GM21381 (cell line): ENCODE measurements around the gene NEGR1.

Source experiments
- ATAC-seq: cut with Tn5 transposase; IDR thresholded peaks from one replicate; pipeline ENCODE4 v1.9.1; 2021; ENCODE audit warnings: mild to moderate bottlenecking, moderate library complexity; ENCODE audit not compliant: unreplicated experiment

The NEGR1 gene

DNA sequence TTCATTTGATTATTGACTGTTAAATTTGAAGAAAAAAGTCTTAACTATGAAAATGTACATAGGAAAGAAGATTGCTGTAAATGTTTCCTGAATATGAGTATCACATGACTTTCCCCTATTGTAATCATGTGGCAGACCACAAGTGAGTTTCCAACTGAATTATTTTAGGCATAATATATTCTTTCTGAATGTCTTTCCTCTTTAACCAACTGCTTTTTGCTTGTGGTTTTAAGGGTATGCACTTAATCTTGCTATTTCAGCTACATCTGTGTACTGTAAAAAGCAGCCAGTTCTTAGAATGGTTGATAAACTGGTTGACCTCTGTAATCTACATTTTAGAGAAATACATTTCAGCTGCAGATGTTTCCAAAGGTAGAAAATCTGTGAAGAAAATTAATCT lies 400.7 kb downstream of the NEGR1 start:
- ATAC-seq: no peak

DNA sequence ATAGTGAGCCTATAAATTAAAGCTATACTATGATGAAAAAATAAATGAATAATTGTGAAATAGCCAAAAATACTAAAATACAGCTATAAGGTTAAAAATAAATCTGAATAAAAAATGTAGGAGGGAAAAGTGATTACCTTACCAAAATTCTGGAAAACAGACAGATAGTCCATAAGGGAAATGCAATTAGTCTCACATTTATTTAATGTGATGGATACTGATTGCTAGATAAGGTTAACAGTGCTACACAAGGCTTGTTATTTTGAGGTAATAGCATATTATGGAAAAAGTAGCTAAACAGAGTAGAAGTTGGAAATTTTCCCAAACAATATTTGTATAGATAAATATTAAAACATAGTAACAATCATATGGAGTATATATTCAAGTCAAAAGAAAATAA lies 413.0 kb downstream of the NEGR1 start:
- no peak for ATAC-seq

DNA sequence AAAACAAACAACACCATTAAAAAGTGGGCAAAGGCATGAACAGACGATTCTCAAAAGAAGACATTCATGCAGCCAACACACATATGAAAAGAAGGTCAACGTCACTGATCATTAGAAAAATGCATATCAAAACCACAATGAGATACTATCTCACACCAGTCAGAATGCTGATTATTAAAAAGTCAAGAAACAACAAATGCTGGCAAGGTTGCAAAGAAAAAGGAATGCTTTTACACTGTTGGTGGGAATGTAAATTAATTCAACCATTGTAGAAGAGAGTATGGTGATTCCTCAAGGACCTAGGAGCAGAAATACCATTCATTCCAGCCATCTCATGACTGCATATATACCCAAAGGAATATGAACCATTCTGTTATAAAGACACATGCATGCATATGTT lies 419.6 kb downstream of the NEGR1 start:
- ATAC-seq: no peak

DNA sequence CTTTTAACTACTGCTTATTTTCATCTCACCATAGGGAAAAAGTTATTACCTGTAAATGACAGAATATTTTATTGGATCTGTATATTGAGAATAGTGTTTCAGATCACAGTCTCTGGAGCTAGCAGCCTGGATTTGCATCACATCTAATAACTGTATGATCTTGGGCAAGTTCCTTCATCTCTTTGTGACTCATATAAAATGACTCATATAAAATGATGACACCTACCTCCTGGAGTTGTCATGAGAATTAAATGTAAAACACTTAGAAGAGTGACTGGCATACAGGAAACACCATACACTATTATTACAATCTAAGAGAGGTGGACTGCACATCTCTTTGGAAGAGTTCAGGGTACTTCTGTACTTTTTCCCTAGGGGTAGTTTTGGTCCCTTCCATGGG lies 421.3 kb downstream of the NEGR1 start:
- ATAC-seq: no peak

DNA sequence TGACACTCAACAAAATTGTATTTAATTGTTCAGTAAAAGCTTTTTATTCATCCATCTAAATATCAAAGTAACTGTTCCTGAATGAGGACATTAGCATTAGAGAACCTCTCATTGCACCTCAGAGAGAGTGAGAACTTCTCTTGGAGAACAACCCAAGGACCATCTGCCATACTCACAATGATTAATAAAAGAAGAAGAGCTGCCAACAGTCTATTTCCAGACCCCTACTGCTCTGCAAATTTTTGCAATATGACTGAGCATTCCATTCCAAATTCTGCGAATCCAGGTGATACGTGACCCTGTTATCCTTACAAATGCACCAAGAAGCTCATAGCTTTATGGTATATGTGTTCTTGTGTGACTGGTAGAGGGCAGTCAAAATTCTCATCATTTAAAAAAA lies 422.5 kb downstream of the NEGR1 start:
- ATAC-seq: no peak

DNA sequence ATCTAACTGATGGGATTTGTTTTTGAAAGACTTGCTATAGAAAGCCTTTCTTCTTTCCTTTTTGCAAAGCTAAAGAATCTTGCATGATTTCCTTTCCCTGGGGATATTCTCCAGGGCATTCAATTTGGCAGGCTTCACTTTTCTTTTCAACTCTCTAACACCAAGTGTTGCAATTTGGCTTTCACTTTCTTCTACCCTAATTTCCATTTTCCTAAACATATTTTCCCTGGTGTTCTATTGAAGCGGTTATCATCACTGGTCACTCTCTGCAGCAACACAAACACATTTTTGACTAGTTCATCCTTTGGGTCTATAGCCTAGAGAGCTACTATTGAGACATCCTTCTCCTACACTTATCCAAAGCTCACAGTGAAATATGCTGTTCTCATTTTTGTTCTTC lies 424.5 kb downstream of the NEGR1 start:
- ATAC-seq: no peak

DNA sequence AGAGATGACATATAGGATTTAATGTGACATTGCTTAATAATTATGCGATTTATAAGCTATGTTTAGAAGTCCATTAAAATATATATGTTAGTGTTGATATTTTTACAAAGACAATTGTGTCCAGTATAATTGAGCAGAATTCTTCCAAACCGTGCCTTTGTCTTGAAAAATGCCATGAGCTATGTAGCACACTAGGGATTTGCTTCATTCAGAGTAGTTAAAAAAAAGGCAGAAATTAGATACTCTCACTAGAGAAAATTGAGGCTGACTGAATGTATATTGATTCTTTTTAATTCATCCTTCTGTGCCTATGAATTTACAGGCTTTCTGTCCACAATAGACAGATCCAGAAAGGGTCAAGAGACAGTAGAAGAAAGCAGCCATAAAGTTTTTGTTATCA lies 429.0 kb downstream of the NEGR1 start:
- ATAC-seq: no peak

DNA sequence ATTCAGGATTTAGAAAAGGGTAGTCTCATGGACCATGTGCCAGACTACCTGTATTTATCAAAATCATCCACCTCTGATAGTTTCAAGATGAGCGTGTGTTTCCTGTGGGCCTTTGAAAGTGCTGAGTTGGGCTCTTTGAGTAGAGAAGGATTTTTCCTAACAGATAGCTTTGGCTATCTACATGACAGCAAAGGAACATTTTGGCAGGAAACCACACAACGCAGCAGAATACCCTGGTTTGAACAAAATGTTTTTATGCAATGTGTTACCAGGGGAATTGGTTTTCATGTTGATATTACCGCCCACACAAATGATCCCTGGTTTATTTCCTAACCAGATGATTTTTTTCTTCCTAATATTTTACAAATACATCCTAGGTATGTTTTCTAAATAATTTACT lies 431.4 kb downstream of the NEGR1 start:
- no peak for ATAC-seq

DNA sequence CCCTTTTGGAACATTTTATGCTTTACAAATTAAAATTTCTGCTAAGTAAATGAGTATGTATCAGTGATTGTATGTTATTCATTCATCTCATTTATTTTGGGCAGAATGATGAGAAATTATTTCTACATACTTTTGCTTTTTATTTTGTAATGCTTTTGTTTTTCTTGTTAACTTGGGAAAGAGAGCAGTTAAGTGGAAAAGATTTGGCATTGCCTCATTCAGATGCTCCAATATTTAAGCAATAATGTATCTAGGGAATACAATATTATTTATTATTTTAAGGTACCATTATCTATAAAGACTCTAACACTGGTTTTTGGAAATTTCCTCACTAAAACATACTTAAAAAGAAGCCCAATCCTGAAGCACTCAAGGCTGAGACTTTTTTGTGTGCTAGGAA lies 431.8 kb downstream of the NEGR1 start:
- no peak for ATAC-seq

DNA sequence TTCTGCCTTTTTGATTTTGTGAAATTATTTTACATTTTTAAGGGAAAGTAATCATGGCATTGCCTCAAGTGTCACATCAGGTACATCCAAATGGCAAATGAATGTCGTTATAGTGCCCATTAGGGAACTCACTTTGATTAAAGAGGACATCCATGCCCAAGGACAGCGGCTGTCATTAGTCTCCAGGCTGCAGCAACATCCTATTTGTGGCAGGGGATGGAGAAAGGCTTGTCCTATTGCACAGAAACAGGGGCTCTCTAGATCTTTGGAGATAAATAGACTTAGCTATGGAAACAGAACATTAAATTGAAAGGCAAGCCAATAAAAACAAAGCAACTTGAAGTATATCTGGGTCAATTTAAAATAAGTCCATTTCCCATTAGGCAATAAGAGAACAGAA lies 439.3 kb downstream of the NEGR1 start:
- ATAC-seq: no peak

DNA sequence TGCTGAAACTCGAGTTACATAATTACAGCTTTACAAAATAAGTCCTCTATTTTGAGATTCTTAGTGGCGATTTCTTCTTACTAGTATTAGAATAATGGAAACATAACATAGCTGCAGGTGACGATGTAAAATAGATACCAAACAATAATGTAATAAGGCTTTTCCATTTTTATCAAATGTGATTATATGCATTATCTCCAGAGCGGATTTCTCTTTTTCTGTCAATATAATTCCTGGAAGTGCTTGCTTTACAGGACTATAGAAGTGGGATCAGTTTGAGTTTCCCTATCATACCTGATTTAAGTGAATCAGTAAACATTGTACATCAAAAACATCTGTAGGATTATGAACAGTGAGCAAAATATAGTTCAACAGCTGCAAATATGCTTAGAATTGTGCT lies 442.5 kb downstream of the NEGR1 start:
- no peak for ATAC-seq

DNA sequence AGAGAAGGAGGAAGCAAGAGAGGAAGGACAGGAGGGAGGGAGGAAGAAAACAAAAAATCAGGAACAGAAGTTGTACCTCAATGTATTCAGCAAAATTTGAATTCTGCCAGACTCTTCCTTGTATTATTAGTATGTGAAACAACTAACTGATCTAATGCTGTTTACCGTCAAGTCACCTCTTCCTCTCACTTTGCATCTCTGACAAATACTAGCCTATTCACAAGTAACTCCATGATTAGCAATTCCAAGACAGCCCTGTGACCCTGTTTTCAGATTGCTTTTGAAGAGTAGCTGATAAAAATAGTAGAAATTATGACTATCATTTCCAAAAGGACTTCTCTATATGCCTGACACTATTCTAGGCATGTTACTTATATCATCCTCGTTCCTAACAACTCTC lies 445.4 kb downstream of the NEGR1 start:
- no peak for ATAC-seq

DNA sequence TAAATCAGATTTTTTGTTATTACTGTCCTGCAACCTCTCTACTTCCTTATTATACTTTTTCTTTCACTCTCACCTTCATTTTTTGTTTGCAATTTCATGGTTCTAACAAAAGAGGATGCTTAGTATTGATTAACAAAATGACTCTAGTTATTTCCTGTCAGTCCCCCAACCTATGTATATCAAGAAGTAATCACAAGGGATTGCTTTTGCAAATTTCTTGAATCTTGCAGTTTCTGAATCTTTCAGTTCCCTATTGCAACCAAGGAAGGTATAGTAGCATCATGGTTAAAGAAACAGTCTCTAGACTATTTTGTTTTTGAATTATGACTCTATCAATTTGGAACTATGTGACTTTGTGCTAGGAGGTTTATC lies 446.9 kb downstream of the NEGR1 start:
- no peak for ATAC-seq

DNA sequence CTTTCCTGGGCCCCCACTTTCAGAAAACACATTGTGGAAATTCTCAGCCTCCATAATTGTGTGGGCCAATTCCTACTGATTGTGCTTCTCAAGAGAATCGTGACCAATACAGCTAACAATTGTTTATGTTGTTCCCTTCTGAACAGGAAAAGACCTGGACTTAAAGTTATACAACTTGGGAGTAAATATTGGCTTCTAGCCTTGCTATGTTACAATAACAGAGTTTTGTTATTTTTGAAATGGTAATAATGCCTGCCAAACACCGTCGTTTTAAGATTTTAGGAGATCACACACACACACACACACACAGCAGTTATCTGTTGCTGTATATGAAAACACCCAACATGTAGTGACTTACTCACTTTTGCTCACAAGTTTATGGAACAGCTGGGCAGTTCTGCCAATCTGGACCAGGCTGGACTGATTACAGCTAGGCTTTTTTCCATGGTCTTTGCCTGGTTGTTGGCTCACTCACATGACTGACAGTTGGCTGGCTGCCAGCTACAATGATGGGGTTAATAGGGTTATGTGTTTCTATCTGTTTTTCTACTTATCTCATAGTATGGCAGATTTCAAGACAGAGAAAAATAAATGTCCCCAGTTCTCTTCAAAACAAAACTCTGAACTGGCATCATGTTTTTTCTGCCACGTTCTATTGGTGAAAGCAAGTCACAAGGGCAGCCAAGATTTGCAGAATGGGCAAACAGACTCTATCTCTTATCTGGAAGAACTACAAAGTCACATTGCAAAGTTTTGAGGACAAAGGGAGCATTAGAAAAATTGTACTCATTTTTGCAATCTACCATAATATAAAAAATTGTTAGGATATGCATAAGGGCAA lies 447.5 kb downstream of the NEGR1 start:
- ATAC-seq: no peak

DNA sequence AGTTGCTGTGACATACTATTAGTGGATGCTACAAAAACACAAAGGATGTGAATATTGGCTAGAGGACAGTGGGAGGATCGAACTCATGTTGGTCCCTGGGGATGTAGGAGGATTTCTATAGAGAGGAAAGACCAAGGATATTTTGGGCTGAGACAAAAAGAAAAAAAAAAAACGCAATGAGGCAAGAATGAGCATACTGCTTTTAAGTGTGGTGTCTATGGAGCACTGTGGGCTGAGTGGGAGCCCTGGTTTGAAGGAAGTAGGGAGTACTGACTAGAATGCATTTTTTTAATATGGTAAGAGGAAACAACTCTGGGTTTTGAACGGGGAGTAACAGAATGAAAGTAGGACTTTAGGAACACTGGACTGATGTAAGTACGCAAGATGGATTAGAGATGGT lies 450.7 kb downstream of the NEGR1 start:
- no peak for ATAC-seq

DNA sequence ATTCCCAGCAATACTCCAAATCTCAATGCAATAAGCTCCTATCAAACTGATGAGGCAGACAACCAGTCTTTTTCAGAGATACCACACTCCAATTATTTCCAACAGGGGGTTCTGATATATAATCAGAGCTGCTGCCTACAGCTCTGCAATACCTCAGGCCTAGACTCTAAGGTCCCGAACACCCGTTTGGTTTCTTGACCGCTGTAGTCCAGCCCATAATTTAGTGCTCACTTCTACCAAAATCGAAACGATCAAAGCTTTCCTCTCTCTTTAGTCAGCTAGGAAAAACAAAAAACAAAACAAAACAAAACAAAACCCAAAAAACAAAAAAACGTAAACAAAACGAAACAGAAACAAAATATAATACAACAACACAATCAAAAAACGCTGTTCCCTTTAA lies 453.0 kb downstream of the NEGR1 start:
- no peak for ATAC-seq

DNA sequence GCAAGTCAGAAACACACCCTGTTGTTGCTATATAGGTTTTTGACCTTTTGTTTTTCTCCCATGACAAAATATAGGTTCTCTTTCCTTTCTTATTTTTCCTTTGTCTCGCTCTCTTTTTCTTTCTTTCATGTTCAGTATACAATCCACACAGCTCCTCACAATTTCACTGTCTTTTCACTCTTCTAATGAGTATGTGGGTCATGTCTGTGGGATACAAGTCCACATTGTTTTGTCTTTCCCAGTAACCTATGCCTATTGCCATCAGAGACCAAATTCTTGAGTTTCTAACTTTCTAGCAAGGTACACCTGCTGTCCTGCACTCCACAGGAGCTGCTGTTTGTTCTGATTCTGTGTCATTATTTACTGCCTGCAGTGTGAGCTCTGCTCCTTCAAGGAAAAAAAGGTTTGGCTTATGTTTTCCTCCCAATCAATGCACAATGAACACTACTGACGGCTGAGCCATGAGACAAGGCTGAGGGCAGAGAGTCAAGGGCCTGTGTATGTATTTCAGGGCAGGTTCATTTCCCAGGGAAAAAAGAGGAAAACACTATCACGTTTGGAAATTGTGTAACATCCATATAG lies 453.8 kb downstream of the NEGR1 start:
- ATAC-seq: no peak

DNA sequence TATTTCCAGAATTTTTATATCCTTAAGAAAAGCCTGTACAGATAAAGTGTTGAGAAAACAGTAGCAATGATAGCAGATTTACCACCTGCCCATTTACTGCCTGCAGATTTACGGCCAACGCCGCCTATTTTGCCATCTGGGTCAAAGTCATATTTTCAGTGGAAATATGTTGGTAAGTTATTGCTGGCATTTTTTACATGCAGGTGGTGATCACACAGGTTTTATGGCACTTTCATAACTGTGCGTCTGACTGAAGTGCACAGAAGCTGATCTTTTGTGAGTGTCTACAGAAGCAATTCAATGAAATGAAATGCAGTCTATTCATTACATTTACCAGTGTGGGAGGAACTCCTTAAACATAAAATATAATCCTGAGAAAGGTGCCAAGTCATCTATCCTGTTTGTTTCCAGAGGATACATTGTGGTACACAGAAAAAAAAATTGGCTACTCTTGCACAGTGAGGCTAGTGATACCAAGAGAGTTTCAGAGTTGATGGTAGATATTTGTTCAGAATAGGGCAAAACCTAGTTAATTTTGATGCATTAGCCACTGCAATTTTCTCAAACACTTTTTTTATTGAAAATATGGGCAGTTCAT lies 458.5 kb downstream of the NEGR1 start:
- no peak for ATAC-seq

DNA sequence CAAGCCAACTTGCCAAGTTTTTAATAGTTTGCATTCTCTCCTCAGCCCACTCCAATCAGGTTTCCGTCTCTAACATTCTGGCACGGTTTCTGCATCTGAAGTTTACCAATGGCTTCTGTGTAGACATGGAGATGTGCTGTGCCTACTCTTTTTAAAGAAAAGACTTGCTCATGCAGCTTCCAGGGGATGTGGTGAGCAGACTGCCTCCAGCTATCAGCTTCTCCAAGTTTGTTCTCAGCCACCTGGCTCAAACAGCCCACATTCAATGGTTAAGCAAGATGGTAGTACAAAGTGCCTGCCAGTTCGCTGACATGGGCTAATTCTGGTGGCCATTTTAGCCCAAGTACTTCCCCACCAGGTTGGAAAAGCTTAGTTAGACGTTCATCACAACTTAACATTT lies 465.3 kb downstream of the NEGR1 start:
- no peak for ATAC-seq

DNA sequence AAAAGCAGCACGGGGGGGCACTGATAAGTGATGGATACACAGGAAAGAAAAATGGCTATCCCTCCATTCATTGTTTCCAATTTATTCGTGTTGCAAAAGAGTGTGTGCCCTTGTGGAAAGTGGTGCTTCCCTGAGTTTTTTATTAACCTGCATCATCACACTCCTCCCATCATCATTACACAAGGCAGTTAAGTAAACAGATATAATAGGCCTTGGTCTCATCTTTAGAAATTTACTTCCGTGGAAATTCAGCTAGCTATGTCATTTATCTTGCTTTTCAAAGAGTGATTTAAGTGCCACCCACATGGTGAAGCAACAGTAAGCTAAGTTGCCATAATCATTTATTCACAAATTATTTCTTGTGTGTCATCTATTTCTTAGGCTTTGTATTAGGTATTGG lies 473.3 kb downstream of the NEGR1 start:
- no peak for ATAC-seq

DNA sequence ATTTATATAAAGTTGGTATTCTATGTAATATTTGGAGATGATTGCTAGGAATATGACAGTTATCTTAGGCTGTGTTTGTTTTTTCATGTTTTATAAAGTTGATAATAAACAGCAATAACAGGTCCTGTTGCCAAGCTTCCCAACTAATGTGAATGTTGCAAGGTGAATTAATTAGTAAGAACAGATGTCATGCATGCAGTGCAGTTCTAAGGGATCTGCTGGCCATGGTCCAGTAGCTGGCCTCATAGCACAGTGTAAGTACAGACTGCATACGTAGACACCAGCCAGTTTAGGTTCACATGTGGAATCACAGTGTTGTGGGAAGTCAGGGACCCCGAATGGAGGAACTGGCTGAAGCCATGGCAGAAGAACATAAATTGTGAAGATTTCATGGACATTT lies 478.2 kb downstream of the NEGR1 start:
- ATAC-seq: no peak

DNA sequence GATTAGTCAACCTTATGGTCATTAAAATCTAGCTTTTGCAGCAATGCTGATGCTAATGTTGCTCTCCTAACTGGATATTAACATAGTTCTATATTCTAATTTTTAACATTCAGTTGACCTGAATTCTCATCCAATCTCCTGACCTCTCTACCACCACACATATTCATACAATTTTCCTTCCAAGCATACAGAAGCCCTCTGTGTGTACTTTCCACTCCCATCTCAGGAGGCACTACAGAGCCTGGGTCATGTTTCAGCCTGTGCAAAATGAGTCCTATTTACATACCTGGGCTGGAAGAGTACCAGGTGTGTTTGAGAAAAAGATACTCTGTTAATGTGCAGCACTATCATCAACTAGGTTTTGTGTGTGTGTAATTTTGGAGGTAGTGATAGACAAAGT lies 486.3 kb downstream of the NEGR1 start:
- ATAC-seq: no peak

DNA sequence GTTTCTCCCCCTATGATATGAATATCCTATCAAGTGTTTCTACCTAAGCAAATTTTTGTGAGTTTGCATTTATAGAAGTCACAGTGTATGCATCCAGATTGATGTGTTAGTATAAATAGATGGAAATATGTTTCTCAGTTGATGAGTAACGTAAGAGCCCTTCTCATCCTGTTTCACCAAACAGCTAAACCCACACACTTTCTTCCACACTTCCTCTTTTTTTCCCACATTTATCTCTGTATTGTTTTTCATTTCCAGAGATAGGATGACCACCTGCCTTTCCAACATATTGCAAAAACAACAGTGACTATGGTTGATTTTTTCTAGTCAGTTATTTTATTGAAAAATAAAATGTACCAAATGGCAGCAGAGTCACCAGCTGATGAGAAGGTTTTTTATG lies 490.1 kb downstream of the NEGR1 start:
- ATAC-seq: no peak
